Endothelial cell of umbilical vein (primary cell): ENCODE data around the gene PTBP3.

Experiments used
- EZH2 ChIP-seq: IDR thresholded peaks from 2 replicates; pipeline ENCODE4 v1.6.1; 2012; ENCODE audit warnings: borderline replicate concordance, low read depth, mild to moderate bottlenecking, moderate library complexity, low read length, inconsistent platforms; ENCODE audit not compliant: severe bottlenecking
- FOS ChIP-seq: IDR thresholded peaks from 2 replicates; pipeline ENCODE4 v1.6.1; 2011; ENCODE audit warnings: mild to moderate bottlenecking, low read length, moderate library complexity, borderline replicate concordance; ENCODE audit not compliant: insufficient read depth
- GATA2 ChIP-seq: IDR thresholded peaks from 2 replicates; pipeline ENCODE4 v1.7.0; 2011; ENCODE audit warnings: low read depth, mild to moderate bottlenecking, moderate library complexity, mixed read lengths, low read length; ENCODE audit not compliant: insufficient read length, insufficient read depth
- MYC ChIP-seq: IDR thresholded peaks from one replicate; pipeline ENCODE4 v1.6.1; 2011; ENCODE audit warnings: mild to moderate bottlenecking, low read depth, low read length
- POLR2A ChIP-seq: IDR thresholded peaks from 2 replicates; pipeline ENCODE4 v1.6.1; 2012; ENCODE audit warnings: low read depth, mild to moderate bottlenecking, control low read depth, low read length
- POLR2AphosphoS5 ChIP-seq: IDR thresholded peaks from 2 replicates; pipeline ENCODE4 v1.6.1; 2012; ENCODE audit warnings: low read depth, mild to moderate bottlenecking, control low read depth, low read length, moderate library complexity; ENCODE audit not compliant: insufficient read depth
- TF ChIP-seq, protein P1 (sequence below), 2 donors: IDR thresholded peaks; 1 replicate in 1 of 2; 2 replicates in 1 of 2; pipeline ENCODE4 v1.5.1; 2011; ENCODE audit warnings: low read length in 2 of 2, mild to moderate bottlenecking in 2 of 2, moderate library complexity in 2 of 2, control low read depth in 1 of 2, inconsistent platforms in 1 of 2, low read depth in 1 of 2; ENCODE audit not compliant: insufficient read depth in 1 of 2; ENCODE audit errors: extremely low read depth in 1 of 2

DNA sequence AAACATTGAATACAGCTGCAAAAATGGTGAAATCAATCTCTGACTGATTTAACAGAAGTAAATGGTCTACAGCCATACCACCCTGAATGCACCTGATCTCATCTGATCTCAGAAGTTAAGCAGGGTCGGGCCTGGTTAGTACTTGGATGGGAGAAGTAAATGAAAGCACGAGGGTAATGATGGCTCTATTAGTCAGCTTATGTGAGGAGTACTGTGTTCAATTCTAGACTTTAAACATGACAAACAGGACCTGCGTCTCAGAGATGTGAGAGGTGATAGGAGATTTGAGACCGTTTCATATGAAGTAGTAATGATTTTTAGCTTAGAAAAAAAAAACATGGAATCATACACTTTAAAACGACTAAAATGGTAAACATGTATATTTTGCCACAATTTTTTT is 81.2 kb downstream of the PTBP3 start:
- TF ChIP-seq, protein P1, sequence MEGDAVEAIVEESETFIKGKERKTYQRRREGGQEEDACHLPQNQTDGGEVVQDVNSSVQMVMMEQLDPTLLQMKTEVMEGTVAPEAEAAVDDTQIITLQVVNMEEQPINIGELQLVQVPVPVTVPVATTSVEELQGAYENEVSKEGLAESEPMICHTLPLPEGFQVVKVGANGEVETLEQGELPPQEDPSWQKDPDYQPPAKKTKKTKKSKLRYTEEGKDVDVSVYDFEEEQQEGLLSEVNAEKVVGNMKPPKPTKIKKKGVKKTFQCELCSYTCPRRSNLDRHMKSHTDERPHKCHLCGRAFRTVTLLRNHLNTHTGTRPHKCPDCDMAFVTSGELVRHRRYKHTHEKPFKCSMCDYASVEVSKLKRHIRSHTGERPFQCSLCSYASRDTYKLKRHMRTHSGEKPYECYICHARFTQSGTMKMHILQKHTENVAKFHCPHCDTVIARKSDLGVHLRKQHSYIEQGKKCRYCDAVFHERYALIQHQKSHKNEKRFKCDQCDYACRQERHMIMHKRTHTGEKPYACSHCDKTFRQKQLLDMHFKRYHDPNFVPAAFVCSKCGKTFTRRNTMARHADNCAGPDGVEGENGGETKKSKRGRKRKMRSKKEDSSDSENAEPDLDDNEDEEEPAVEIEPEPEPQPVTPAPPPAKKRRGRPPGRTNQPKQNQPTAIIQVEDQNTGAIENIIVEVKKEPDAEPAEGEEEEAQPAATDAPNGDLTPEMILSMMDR (IDR thresholded peaks at IDR 0.05; ENCODE audit: extremely low read depth in 1 of 2, insufficient read depth in 1 of 2, low read depth in 1 of 2, low read length in 2 of 2), result no peak
- no peak for TF ChIP-seq POLR2A
- no peak for TF ChIP-seq MYC
- TF ChIP-seq POLR2AphosphoS5, result no peak
- TF ChIP-seq GATA2, result no peak
- TF ChIP-seq EZH2, result no peak
- TF ChIP-seq FOS, result no peak
